AG04449 (cell line): ENCODE results near the gene AP5Z1.

Source experiments
- CTCF ChIA-PET: fragments of 350-600 bp; formaldehyde crosslinking; extraction: SDS; loops from one replicate; lab custom pipeline; 2021; ENCODE audit warnings: antibody characterized with exemption; lab: Yijun Ruan, JAX
- POLR2A ChIA-PET: fragments of 400-600, 350-600 bp; formaldehyde crosslinking; extraction: SDS; loops from one replicate; lab custom pipeline; 2020; ENCODE audit warnings: antibody characterized with exemption, inconsistent platforms; lab: Yijun Ruan, JAX
- DNase-seq: peaks from one replicate; pipeline ENCODE4 v3.0.0-alpha.2; 2010; ENCODE audit warnings: low read depth, low spot score
- H3K4me3 ChIP-seq: 2 replicates; pipeline ENCODE4 v1.5.1; 2011; ENCODE audit warnings: low read depth, mild to moderate bottlenecking, control low read depth, low read length
- TF ChIP-seq, protein P1 (sequence below): IDR thresholded peaks from one replicate; pipeline ENCODE4 v1.5.1; 2011; ENCODE audit warnings: mild to moderate bottlenecking, moderate library complexity, low read length, control low read depth, inconsistent platforms; ENCODE audit not compliant: insufficient read depth; ENCODE audit errors: missing control alignments

Gene AP5Z1

DNA sequence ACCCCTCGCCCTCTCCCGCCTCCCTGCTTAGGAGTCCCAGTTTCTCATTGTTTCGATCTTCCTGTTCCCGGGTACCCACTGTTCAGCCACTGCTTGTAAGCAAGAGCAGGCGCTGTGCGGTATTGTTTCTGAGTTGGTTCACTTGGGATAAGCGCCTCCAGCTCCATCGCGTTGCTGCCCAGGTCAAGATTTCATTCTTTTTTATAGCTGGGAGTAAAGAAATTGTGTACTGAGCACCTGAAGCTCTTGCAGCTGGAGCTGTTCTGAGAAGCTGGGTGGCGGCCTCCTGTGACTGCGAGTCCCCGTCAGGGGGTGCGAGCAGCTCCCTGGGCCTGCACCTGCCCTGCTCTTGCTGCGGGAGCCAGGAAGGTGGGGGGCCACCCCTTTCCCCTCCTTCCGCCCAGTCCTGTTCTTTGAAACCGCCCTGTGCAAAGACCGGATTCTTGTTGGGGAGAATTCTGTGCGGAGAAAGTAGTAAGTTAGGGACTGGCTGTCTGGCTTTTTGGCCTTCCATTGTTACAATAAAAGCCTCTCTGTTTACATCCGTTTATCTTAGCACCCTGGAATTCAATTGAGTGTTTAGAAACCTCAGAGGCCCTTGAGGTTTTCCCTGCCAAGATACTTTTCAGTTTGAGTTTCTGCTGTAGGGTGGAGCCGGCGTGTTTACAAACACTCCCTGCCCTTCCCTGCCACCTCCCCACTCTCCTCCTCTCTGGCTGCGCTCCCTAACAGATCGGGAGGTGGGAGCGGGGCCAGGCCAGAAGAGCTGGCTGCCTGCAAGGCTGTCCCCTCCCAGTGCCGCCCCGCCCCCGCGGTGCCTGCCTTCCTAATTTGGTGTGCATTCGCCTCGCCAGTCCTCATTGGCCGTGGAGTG is 30.8 kb upstream of the AP5Z1 start:
- DNase-seq, result peak; percentile 98
- TF ChIP-seq, protein P1, sequence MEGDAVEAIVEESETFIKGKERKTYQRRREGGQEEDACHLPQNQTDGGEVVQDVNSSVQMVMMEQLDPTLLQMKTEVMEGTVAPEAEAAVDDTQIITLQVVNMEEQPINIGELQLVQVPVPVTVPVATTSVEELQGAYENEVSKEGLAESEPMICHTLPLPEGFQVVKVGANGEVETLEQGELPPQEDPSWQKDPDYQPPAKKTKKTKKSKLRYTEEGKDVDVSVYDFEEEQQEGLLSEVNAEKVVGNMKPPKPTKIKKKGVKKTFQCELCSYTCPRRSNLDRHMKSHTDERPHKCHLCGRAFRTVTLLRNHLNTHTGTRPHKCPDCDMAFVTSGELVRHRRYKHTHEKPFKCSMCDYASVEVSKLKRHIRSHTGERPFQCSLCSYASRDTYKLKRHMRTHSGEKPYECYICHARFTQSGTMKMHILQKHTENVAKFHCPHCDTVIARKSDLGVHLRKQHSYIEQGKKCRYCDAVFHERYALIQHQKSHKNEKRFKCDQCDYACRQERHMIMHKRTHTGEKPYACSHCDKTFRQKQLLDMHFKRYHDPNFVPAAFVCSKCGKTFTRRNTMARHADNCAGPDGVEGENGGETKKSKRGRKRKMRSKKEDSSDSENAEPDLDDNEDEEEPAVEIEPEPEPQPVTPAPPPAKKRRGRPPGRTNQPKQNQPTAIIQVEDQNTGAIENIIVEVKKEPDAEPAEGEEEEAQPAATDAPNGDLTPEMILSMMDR, result no peak
- ChIA-PET CTCF (interaction anchor here (2.8 kb wide), 1 partner anchor 12 kb away, joined by 25 read pairs; no protein-coding TSS in a partner anchor), POLR2A (interaction anchor here (0.5 to 2.5 kb wide), 9 partner anchors 15 to 230 kb away, joined by 3 to 9 read pairs (median 3); partner anchors contain the start of gene AP5Z1)
- peak overlapping the region; percentile 16 for H3K4me3 ChIP-seq

DNA sequence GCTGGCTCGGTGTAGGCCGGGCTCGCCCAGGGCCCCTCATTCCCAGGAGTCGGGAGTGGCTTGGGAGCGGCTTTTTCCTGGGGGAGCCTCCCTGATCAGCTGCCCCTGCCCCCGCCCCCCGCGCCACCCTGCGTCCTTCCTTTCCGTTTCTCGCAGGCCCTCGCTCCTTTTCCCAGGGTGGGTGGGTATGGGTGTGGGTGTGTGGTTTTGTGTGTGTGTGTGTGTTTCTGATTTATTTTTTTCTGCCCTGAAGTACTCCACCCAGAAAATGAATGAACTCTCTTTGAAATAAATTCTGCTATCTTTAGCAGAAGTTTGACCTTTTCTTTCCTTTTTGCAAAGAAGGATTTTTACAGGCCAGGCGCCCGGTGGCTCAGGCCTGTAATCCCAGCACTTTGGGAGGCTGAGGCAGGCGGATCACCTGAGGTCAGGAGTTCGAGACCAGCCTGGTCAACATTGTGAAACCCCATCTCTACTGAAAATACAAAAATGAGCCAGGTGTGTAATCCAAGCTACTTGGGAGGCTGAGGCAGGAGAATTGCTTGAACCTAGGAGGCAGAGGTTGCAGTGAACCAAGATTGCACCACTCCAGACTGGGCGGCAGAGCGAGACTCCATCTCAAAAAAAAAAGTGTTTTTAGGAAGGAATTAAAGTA is 30.0 kb upstream of the AP5Z1 start:
- TF ChIP-seq, protein P1, result no peak
- no peak for DNase-seq
- ChIA-PET CTCF (interaction anchor here (0.7 to 2.8 kb wide), 3 partner anchors 11 to 133 kb away, joined by 3 to 25 read pairs (median 5); no protein-coding TSS in a partner anchor), POLR2A (interaction anchor here (0.5 to 2.5 kb wide), 9 partner anchors 10 to 231 kb away, joined by 3 to 9 read pairs (median 3); partner anchors contain the start of gene AP5Z1)
- peak overlapping the region; percentile 6; the same call in 1 of the 2 replicates for H3K4me3 ChIP-seq

- CTCF ChIA-PET, result interaction anchor here (0.7 to 2.8 kb wide), 5 partner anchors 10 to 134 kb away, joined by 3 to 25 read pairs (median 3); no protein-coding TSS in a partner anchor
- POLR2A ChIA-PET, result interaction anchor here (0.6 to 2.5 kb wide), 4 partner anchors 11 to 119 kb away, joined by 3 to 9 read pairs (median 3); partner anchors contain the start of gene AP5Z1
- DNase-seq, result no peak
- TF ChIP-seq, protein P1, result no peak
- H3K4me3 ChIP-seq, result peak overlapping the region; percentile 8; the same call in 1 of the 2 replicates
Observed at GRCh38 chr7:4745971-4746919, 29.2 kb upstream of the AP5Z1 start.

DNA sequence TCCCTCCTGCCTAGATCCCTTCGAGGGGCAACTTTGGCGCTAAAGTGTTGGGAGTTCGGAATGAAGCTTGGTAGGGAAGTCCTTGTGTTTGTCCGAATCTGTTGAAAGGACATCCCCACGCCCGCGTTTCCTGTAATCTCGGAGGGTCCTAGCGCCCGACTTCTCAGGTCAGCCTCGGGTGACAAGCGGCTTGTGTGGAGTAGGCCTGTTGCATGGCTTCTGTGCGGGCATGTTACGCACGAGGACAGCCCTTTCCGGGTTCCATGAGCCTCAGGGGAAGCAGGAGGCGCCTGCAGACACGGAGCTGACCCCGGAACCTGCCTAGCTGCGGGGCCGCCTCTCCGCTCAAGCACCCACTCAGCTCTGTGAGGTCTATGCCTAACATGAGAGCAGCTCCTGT is 28.4 kb upstream of the AP5Z1 start:
- ChIA-PET POLR2A (no interaction called here), CTCF (interaction anchor here (1.2 to 2.8 kb wide), 3 partner anchors 9 to 135 kb away, joined by 3 to 25 read pairs (median 5); no protein-coding TSS in a partner anchor)
- DNase-seq, result no peak
- TF ChIP-seq, protein P1, result no peak
- H3K4me3 ChIP-seq, result no peak overlapping the region

DNA sequence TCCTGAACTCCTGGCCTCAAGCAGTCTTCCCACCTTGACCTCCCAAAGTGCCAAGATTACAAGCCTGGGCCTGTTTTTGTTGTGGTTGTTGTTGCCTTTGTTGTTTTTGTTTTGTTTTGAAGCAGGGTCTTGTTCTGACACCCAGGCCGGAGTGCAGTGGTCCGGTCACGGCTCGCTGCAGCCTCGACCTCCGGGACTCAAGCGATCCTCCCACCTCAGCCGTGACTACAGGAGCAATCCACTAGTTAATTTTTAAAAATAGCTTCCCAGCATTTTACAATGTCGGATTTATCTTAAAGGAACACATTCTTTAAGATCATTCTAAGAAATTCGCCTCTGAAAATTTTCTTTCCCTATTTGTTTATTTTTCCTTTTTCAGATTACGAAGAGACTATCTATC is 27.7 kb upstream of the AP5Z1 start:
- TF ChIP-seq, protein P1, result no peak
- ChIA-PET POLR2A (no interaction called here), CTCF (interaction anchor here (1.0 to 2.8 kb wide), 2 partner anchors 9 to 16 kb away, joined by 4 to 25 read pairs; no protein-coding TSS in a partner anchor)
- no peak overlapping the region for H3K4me3 ChIP-seq
- DNase-seq, result no peak
